Stomach smooth muscle (tissue), 2 donors: ENCODE data around the gene SLC38A9.
"Not testable (repeated sequence)": the region's sequence is repeated elsewhere in the genome, so short reads cannot be mapped to it uniquely, and the experiment has no call there.

ENCODE experiments used
- H3K27ac ChIP-seq: one replicate; pipeline ENCODE4 v1.7.0; 2013; ENCODE audit warnings: mild to moderate bottlenecking, low read length, inconsistent platforms
- H3K27me3 ChIP-seq, 2 donors: one replicate each; pipeline ENCODE4 v1.7.0; 2013; ENCODE audit warnings: low read length in 2 of 2; ENCODE audit not compliant: insufficient read depth in 2 of 2, control insufficient read depth in 1 of 2
- H3K36me3 ChIP-seq, 2 donors: one replicate each; pipeline ENCODE4 v1.7.0; 2013; ENCODE audit warnings: low read length in 2 of 2; ENCODE audit not compliant: control insufficient read depth in 2 of 2, insufficient read depth in 2 of 2
- H3K4me1 ChIP-seq: one replicate; pipeline ENCODE4 v1.7.0; 2013; ENCODE audit warnings: low read length; ENCODE audit not compliant: control insufficient read depth, insufficient read depth
- H3K4me3 ChIP-seq, 2 donors: one replicate each; pipeline ENCODE4 v1.7.0; 2013; ENCODE audit warnings: low read length in 2 of 2
- H3K9ac ChIP-seq, 2 donors: one replicate each; pipeline ENCODE4 v1.7.0; 2013; ENCODE audit warnings: low read length in 2 of 2, mild to moderate bottlenecking in 1 of 2
- H3K9me3 ChIP-seq, 2 donors: one replicate each; pipeline ENCODE4 v1.7.0; 2013; ENCODE audit warnings: low read length in 2 of 2; ENCODE audit not compliant: control insufficient read depth in 2 of 2
- donor health status: healthy.
- donor health status: Pancreatic carcinoma.

SLC38A9 gene

DNA sequence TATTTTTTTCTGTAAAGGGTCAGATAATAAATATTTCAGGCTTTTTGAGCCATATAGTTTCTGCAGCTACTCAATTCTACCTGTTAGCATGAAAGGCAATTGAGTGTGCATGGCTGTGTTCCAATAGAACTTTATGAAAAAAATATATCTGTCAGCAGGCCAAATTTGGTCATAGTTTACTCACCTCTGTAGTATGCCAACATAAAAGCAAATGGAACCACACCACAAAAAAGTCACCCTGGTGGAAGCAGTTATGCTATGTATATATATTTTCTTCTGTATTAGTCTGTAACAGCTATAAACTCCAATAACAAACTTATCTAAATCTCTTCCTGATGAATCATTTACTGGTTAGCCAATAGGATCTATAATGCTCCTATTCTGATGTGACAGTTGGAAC lies 3.4 kb downstream of the SLC38A9 start:
- H3K27me3 ChIP-seq: no peaks in the 10 kb centered on the region
- H3K36me3 ChIP-seq: peaks cover 2 to 3% of the 10 kb centered on the region in 2 donors
- no peak overlapping the region for H3K4me3 ChIP-seq
- no peak overlapping the region for H3K9ac ChIP-seq
- peaks cover 12% of the 10 kb centered on the region for H3K4me1 ChIP-seq
- no peaks in the 10 kb centered on the region for H3K9me3 ChIP-seq
- no peak overlapping the region for H3K27ac ChIP-seq

DNA sequence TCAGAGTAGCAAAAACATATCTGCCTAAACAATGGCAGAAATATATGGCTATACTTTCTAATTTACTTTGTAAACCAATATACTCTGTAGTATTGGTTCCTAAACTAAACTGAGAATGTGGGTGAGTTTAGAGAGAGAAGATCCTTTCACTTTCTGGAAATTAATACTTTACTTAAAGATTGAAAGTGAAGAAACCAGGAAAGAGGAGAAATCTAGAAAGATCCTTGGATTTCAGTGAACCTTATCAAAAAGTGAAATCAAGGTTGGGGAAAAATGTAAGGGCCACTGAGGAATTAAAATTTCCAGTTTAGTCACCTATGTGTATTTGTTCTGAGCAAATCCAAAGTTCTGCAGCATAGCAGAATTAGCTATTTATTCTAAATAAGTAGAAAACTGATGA lies 5.9 kb downstream of the SLC38A9 start:
- no peak overlapping the region for H3K9ac ChIP-seq
- no peaks in the 10 kb centered on the region for H3K27me3 ChIP-seq
- no peak overlapping the region for H3K27ac ChIP-seq
- peaks cover 2% of the 10 kb centered on the region for H3K4me1 ChIP-seq
- no peak overlapping the region for H3K4me3 ChIP-seq
- no peaks in the 10 kb centered on the region for H3K9me3 ChIP-seq
- peaks cover 3% of the 10 kb centered on the region in 2 donors for H3K36me3 ChIP-seq

DNA sequence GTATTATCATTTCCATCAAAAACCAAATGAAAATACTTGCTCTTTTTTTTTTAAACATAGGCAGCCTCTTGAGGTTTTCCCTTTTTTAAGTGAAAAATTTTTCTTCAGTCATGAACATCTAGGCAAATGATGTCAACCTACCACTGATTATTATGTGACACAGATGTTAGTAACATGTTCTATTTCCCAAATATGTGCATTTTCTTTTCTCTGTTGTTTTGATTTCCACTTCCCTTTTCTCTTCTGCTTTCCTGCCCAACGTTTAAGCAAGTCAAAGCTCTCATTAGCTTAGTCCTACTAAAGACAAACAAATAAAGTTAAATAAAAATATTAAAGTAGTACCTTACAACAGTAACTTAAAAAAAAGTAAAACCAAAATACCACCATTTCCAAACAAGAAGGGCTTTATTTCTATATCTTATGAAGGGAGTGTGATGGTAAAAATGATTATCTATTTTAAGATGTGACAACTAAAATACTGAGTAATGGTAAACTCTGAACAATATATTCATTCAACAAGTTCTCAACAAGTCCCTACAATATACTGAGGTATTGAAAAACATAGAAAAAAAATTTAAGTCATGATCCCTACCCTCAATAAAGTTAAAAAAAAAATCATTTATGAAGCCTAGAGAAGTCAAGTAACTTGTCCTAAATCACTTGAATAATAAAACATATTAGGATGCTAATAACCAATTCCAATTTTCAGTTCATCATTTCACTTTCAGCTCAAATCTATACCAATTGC lies 9.4 kb downstream of the SLC38A9 start:
- no peak overlapping the region for H3K4me3 ChIP-seq
- no peaks in the 10 kb centered on the region for H3K27me3 ChIP-seq

GRCh38 chr5:55701462-55702103 lies 10.5 kb downstream of the SLC38A9 start:
- no peaks in the 10 kb centered on the region for H3K4me1 ChIP-seq
- H3K27ac ChIP-seq: no peak overlapping the region
- peaks cover 0 to 3% of the 10 kb centered on the region in 2 donors for H3K36me3 ChIP-seq

More for the DNA sequence above, 9.4 kb downstream of the SLC38A9 start:
- Histone ChIP-seq H3K27ac (no peak overlapping the region), H3K36me3 (peaks cover 2 to 3% of the 10 kb centered on the region in 2 donors), H3K9me3 (no peaks in the 10 kb centered on the region), H3K4me1 (no peaks in the 10 kb centered on the region), H3K9ac (no peak overlapping the region)

GRCh38 chr5:55700745-55701144 lies 11.4 kb downstream of the SLC38A9 start:
- H3K4me1 ChIP-seq: no peaks in the 10 kb centered on the region
- H3K36me3 ChIP-seq: peaks cover 0 to 3% of the 10 kb centered on the region in 2 donors

More at GRCh38 chr5:55701462-55702103, 10.5 kb downstream of the SLC38A9 start:
- Histone ChIP-seq H3K9ac (no peak overlapping the region), H3K9me3 (no peaks in the 10 kb centered on the region), H3K27me3 (no peaks in the 10 kb centered on the region), H3K4me3 (no peak overlapping the region)

GRCh38 chr5:55699041-55699688 lies 13.0 kb downstream of the SLC38A9 start:
- Histone ChIP-seq H3K4me1 (no peaks in the 10 kb centered on the region), H3K36me3 (peaks cover 0 to 3% of the 10 kb centered on the region in 2 donors), H3K27ac (no peak overlapping the region), H3K4me3 (no peak overlapping the region), H3K9me3 (no peaks in the 10 kb centered on the region), H3K9ac (no peak overlapping the region), H3K27me3 (no peaks in the 10 kb centered on the region)

More at GRCh38 chr5:55700745-55701144, 11.4 kb downstream of the SLC38A9 start:
- Histone ChIP-seq H3K9me3 (no peaks in the 10 kb centered on the region), H3K27ac (no peak overlapping the region), H3K9ac (no peak overlapping the region), H3K27me3 (no peaks in the 10 kb centered on the region), H3K4me3 (no peak overlapping the region)

- H3K4me1 ChIP-seq: not testable (repeated sequence)
These were observed 15.4 kb downstream of the SLC38A9 start for GRCh38 chr5:55696704-55697103.

DNA sequence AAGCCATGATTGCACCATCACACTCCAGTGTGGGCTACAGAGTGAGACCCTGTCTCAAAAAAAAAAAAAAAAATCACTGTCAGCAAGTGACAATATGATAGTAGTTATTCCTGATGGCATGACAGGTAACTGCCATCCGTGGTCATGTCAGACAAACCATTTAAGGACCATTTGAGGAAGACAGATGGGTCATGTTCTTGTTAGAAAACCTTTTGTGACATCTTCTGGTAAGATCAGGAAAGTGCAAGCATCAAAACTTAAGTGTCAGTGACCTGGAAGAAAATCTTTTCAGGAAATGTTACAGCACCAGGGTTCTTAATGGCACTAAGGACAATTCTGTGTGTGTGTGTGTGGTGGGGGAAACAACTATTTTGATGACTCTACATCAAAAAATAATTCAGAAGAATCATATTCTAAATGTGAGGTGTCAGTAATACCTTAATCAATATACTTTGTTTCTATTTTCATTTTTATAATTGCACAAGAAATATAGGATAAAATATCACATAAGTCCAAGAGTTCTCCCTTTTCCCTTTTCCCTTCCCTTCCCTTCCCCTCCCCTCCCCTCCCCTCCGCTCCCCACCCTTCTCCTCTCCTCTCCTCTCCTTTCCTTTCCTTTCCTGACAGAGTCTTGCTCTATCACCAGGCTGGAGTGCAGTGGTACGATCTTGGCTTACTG lies 17.8 kb downstream of the SLC38A9 start:
- Histone ChIP-seq H3K9ac (no peak overlapping the region), H3K4me1 (peaks cover 9% of the 10 kb centered on the region), H3K9me3 (no peaks in the 10 kb centered on the region), H3K27me3 (no peaks in the 10 kb centered on the region), H3K36me3 (no peaks in the 10 kb centered on the region), H3K4me3 (no peak overlapping the region), H3K27ac (no peak overlapping the region)

More at GRCh38 chr5:55696704-55697103, 15.4 kb downstream of the SLC38A9 start:
- not testable (repeated sequence) for H3K27ac ChIP-seq, H3K36me3 ChIP-seq, H3K9me3 ChIP-seq, H3K4me3 ChIP-seq, H3K9ac ChIP-seq, H3K27me3 ChIP-seq

DNA sequence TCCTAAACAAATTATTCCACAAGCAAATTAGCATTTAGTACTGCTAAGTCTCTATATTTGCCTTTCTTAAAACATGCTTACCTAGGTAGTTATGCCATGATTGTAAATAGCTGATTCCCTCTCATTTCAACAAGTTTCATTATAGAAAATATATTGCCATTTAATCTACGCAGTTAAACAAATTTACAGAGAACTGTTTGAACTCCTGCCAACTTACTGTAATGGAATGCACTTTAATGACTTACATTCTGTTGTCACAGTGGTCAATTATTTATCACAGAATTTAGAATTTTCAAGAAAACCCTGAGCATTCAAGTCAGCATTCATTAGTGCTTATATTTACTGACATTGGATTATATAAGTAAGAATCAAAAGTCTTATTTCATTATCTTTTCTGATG lies 19.6 kb downstream of the SLC38A9 start:
- no peaks in the 10 kb centered on the region for H3K9me3 ChIP-seq
- H3K9ac ChIP-seq: no peak overlapping the region
- H3K4me1 ChIP-seq: peaks cover 9% of the 10 kb centered on the region
- H3K36me3 ChIP-seq: no peaks in the 10 kb centered on the region
- H3K27ac ChIP-seq: no peak overlapping the region
- no peaks in the 10 kb centered on the region for H3K27me3 ChIP-seq
- H3K4me3 ChIP-seq: no peak overlapping the region

DNA sequence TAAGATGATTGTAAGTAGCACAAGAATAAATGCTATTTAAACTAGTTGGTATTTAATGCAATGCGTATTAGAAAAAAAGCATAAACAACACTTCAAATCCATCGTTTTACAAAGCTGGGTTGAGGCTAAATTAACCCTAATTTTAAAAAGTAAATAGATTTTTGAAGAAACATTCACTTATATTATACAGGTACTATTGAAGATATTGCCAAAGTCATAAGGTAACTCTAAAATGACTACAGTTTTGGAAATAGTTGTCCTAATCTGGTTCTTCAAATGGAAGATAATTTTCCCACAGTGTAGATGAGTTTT lies 20.1 kb downstream of the SLC38A9 start:
- Histone ChIP-seq H3K4me3 (no peak overlapping the region), H3K9ac (no peak overlapping the region), H3K4me1 (peaks cover 9% of the 10 kb centered on the region), H3K9me3 (no peaks in the 10 kb centered on the region), H3K36me3 (no peaks in the 10 kb centered on the region), H3K27ac (no peak overlapping the region), H3K27me3 (no peaks in the 10 kb centered on the region)
